ENCODE results near the gene DPH7. TPM values are rescaled to one million over a fixed set of nuclear protein-coding genes. Genes with fewer than 3 reads are reported as not detected.

Gene DPH7
- total and polyA plus RNA-seq, 5 donors from 2014 or later, result 24.4 to 57.0 (median 31.8) TPM

DNA sequence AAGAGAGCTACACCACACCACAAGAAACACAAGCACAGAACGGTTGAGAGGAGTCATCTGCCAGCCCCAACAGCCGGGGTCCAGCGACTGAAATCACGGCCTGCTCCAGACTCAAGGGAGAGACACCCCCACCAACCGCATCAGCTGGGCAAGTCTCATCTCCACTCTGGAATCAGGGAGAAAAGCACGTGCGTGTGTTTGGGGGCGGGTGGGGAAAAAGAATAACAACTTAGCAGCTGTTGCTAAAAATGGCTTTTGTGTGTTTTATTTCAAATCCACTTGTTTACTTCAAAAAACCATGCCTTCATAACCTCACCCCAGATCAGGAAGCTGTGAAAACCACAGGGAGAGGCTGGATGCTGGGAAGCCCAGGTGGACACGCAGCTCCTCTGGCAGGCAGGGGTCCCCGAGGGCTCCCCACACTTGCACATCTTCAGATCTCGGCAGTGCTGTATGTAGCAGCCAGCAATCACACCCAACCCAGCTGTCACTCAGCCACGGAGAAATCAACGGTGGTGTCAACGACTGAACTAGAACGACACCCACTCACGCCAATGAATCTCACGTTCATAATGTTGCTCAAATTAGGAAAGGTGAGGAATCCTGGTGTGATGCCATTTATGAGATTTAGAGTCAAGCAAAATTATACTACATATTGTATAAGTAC is 47.5 kb downstream of the DPH7 start:
- Histone ChIP-seq H3K4me3 (ENCODE audit: low read depth, low read length) (no peak overlapping the region), H3K27me3 (ENCODE audit: control insufficient read depth, insufficient read depth, low read length) (no peaks in the 10 kb centered on the region), H3K4me1 (ENCODE audit: control insufficient read depth, insufficient read depth, low read length, poor library complexity, severe bottlenecking) (no peaks in the 10 kb centered on the region), H3K36me3 (ENCODE audit: control insufficient read depth, insufficient read depth, low read length) (no peaks in the 10 kb centered on the region), H3K27ac (ENCODE audit: insufficient read depth, low read length, poor library complexity, severe bottlenecking) (no peak overlapping the region), H3K9me3 (ENCODE audit: control insufficient read depth in 2 of 2, low read length in 2 of 2) (no peaks in the 10 kb centered on the region)
- H3K4me1 Mint-ChIP-seq, result peaks cover 6 to 11% (median 7%) of the 10 kb centered on the region in 4 donors
- H3K9me3 Mint-ChIP-seq, result peaks cover 0 to 5% (median 0%) of the 10 kb centered on the region in 7 donors
- no peaks in the 10 kb centered on the region for H3K27me3 Mint-ChIP-seq
- DNase-seq (no peak), ATAC-seq (ENCODE audit: low read depth in 2 of 2) (no peak)
- H3K27ac Mint-ChIP-seq, result peak overlapping the region in 1 of 3 donors; percentile 31
- no peaks in the 10 kb centered on the region for H3K36me3 Mint-ChIP-seq
- no peak overlapping the region for H3K4me3 Mint-ChIP-seq

- Mint-ChIP-seq H3K9me3 (peaks cover 0 to 1% (median 0%) of the 10 kb centered on the region in 7 donors), H3K36me3 (no peaks in the 10 kb centered on the region), H3K4me3 (no peak overlapping the region), H3K27me3 (no peaks in the 10 kb centered on the region), H3K27ac (peak overlapping the region in 1 of 3 donors; percentile 60), H3K4me1 (peaks cover 5 to 11% (median 7%) of the 10 kb centered on the region in 4 donors)
- DNase-seq (no peak), ATAC-seq (ENCODE audit: low read depth in 2 of 2) (no peak)
- Histone ChIP-seq H3K4me3 (ENCODE audit: low read depth, low read length) (no peak overlapping the region), H3K27me3 (ENCODE audit: control insufficient read depth, insufficient read depth, low read length) (no peaks in the 10 kb centered on the region), H3K9me3 (ENCODE audit: control insufficient read depth in 2 of 2, low read length in 2 of 2) (no peaks in the 10 kb centered on the region), H3K36me3 (ENCODE audit: control insufficient read depth, insufficient read depth, low read length) (no peaks in the 10 kb centered on the region), H3K4me1 (ENCODE audit: control insufficient read depth, insufficient read depth, low read length, poor library complexity, severe bottlenecking) (no peaks in the 10 kb centered on the region), H3K27ac (ENCODE audit: insufficient read depth, low read length, poor library complexity, severe bottlenecking) (no peak overlapping the region)
Observed at GRCh38 chr9:137530331-137530730, 48.4 kb downstream of the DPH7 start.

GRCh38 chr9:137524981-137525317 is 53.8 kb downstream of the DPH7 start:
- Histone ChIP-seq H3K36me3 (ENCODE audit: control insufficient read depth, insufficient read depth, low read length) (no peaks in the 10 kb centered on the region), H3K4me3 (ENCODE audit: low read depth, low read length) (no peak overlapping the region), H3K9me3 (ENCODE audit: control insufficient read depth in 2 of 2, low read length in 2 of 2) (no peaks in the 10 kb centered on the region), H3K27me3 (ENCODE audit: control insufficient read depth, insufficient read depth, low read length) (no peaks in the 10 kb centered on the region), H3K4me1 (ENCODE audit: control insufficient read depth, insufficient read depth, low read length, poor library complexity, severe bottlenecking) (no peaks in the 10 kb centered on the region), H3K27ac (ENCODE audit: insufficient read depth, low read length, poor library complexity, severe bottlenecking) (no peak overlapping the region)
- Mint-ChIP-seq H3K4me3 (no peak overlapping the region), H3K27me3 (no peaks in the 10 kb centered on the region), H3K4me1 (peaks cover 0 to 11% (median 0%) of the 10 kb centered on the region in 4 donors), H3K36me3 (no peaks in the 10 kb centered on the region), H3K9me3 (no peaks in the 10 kb centered on the region), H3K27ac (peak overlapping the region in 1 of 3 donors; percentile 26)
- DNase-seq (no peak), ATAC-seq (ENCODE audit: low read depth in 2 of 2) (no peak)

DNA sequence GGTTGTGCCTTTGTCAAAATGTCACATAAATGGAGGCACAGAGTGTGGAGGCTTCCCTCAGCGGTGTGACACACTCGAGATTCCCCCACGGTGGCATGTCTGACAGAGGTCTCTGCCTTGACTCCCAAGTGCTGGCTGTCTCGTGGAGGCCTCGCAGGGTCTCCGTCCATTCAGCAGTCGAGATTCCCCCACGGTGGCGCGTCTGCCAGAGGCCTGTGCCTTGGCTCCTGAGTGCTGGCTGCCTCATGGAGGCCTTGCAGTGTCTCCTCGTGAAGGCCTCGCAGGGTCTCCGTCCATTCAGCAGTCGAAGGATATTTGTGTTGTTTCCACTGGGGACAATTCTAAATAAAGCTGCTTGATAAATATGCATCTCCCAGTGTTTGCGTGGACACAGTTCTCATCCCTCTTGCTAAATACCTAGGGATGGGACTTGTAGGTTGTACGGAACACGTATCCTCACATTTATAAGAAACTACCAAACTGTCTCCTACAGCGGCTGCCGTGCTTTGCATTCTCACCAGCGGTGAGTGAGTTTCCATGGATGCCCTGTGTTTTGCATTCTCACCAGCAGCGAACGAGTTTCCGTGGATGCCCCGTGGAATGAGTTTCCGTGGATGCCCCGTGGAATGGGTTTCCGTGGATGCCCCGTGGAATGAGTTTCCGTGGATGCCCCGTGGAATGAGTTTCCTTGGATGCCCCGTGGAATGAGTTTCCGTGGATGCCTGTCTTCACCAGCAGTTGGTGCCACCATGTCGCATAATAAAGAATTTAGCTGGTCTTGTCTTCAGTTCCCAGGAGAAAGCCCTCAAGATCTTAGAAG is 54.4 kb downstream of the DPH7 start:
- H3K4me1 Mint-ChIP-seq, result peaks cover 0 to 11% (median 0%) of the 10 kb centered on the region in 4 donors
- Histone ChIP-seq H3K27ac (ENCODE audit: insufficient read depth, low read length, poor library complexity, severe bottlenecking) (no peak overlapping the region), H3K36me3 (ENCODE audit: control insufficient read depth, insufficient read depth, low read length) (no peaks in the 10 kb centered on the region), H3K4me1 (ENCODE audit: control insufficient read depth, insufficient read depth, low read length, poor library complexity, severe bottlenecking) (no peaks in the 10 kb centered on the region), H3K4me3 (ENCODE audit: low read depth, low read length) (no peak overlapping the region), H3K27me3 (ENCODE audit: control insufficient read depth, insufficient read depth, low read length) (no peaks in the 10 kb centered on the region), H3K9me3 (ENCODE audit: control insufficient read depth in 2 of 2, low read length in 2 of 2) (no peaks in the 10 kb centered on the region)
- no peaks in the 10 kb centered on the region for H3K36me3 Mint-ChIP-seq
- ATAC-seq (ENCODE audit: low read depth in 2 of 2) (no peak), DNase-seq (no peak)
- H3K4me3 Mint-ChIP-seq, result no peak overlapping the region
- no peaks in the 10 kb centered on the region for H3K27me3 Mint-ChIP-seq
- H3K27ac Mint-ChIP-seq, result no peak overlapping the region
- no peaks in the 10 kb centered on the region for H3K9me3 Mint-ChIP-seq

- ATAC-seq (ENCODE audit: low read depth in 2 of 2) (no peak), DNase-seq (no peak)
- H3K9me3 ChIP-seq (ENCODE audit: control insufficient read depth in 2 of 2, low read length in 2 of 2), result no peaks in the 10 kb centered on the region
- no peaks in the 10 kb centered on the region for H3K27me3 ChIP-seq (ENCODE audit: control insufficient read depth, insufficient read depth, low read length)
- Mint-ChIP-seq H3K27ac (no peak overlapping the region), H3K9me3 (no peaks in the 10 kb centered on the region), H3K4me1 (peaks cover 0 to 11% (median 0%) of the 10 kb centered on the region in 4 donors), H3K4me3 (no peak overlapping the region), H3K27me3 (no peaks in the 10 kb centered on the region), H3K36me3 (no peaks in the 10 kb centered on the region)
- no peak overlapping the region for H3K27ac ChIP-seq (ENCODE audit: insufficient read depth, low read length, poor library complexity, severe bottlenecking)
- H3K36me3 ChIP-seq (ENCODE audit: control insufficient read depth, insufficient read depth, low read length), result no peaks in the 10 kb centered on the region
- H3K4me1 ChIP-seq (ENCODE audit: control insufficient read depth, insufficient read depth, low read length, poor library complexity, severe bottlenecking), result no peaks in the 10 kb centered on the region
- H3K4me3 ChIP-seq (ENCODE audit: low read depth, low read length), result no peak overlapping the region
Observed at GRCh38 chr9:137522746-137523455, 55.8 kb downstream of the DPH7 start.

DNA sequence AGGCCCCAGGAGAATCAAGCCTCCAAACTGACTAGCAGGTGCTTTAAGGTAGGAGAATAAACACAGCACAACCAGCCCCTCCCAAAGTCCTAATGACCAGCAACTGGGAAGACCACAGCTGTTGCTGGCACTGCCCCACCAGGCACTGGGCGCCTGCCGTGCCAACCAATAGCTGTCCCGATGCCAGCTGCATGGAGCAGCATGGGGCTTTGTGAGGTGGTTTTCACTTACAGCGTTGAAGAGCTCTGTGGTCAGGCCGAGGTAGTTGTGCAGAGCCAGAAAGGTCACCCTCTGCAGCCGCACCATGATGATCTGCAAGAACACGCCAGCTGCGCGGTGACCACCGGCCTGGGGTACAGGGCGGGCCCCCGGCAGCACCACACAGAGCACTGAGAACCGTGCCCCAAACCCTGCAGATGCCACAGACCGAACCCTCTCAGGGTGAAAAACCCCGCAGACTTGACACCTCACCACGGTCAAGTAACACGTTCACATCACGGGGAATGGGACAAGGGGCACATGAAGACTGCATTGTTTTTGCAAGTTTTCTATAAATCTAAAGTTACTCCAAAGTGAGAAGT is 57.2 kb downstream of the DPH7 start:
- Histone ChIP-seq H3K4me3 (ENCODE audit: low read depth, low read length) (no peak overlapping the region), H3K9me3 (ENCODE audit: control insufficient read depth in 2 of 2, low read length in 2 of 2) (no peaks in the 10 kb centered on the region), H3K4me1 (ENCODE audit: control insufficient read depth, insufficient read depth, low read length, poor library complexity, severe bottlenecking) (no peaks in the 10 kb centered on the region), H3K27ac (ENCODE audit: insufficient read depth, low read length, poor library complexity, severe bottlenecking) (no peak overlapping the region), H3K27me3 (ENCODE audit: control insufficient read depth, insufficient read depth, low read length) (no peaks in the 10 kb centered on the region), H3K36me3 (ENCODE audit: control insufficient read depth, insufficient read depth, low read length) (no peaks in the 10 kb centered on the region)
- Mint-ChIP-seq H3K27ac (no peak overlapping the region), H3K4me3 (no peak overlapping the region), H3K4me1 (peaks cover 0 to 11% (median 0%) of the 10 kb centered on the region in 4 donors), H3K27me3 (no peaks in the 10 kb centered on the region), H3K36me3 (no peaks in the 10 kb centered on the region), H3K9me3 (no peaks in the 10 kb centered on the region)
- DNase-seq, result no peak
- no peak for ATAC-seq (ENCODE audit: low read depth in 2 of 2)

GRCh38 chr9:137520614-137521404 is 57.9 kb downstream of the DPH7 start:
- Mint-ChIP-seq H3K27ac (no peak overlapping the region), H3K9me3 (no peaks in the 10 kb centered on the region), H3K36me3 (no peaks in the 10 kb centered on the region), H3K27me3 (no peaks in the 10 kb centered on the region), H3K4me3 (no peak overlapping the region), H3K4me1 (peaks cover 0 to 11% (median 0%) of the 10 kb centered on the region in 4 donors)
- Histone ChIP-seq H3K4me1 (ENCODE audit: control insufficient read depth, insufficient read depth, low read length, poor library complexity, severe bottlenecking) (no peaks in the 10 kb centered on the region), H3K4me3 (ENCODE audit: low read depth, low read length) (no peak overlapping the region), H3K36me3 (ENCODE audit: control insufficient read depth, insufficient read depth, low read length) (no peaks in the 10 kb centered on the region), H3K27me3 (ENCODE audit: control insufficient read depth, insufficient read depth, low read length) (no peaks in the 10 kb centered on the region), H3K9me3 (ENCODE audit: control insufficient read depth in 2 of 2, low read length in 2 of 2) (no peaks in the 10 kb centered on the region), H3K27ac (ENCODE audit: insufficient read depth, low read length, poor library complexity, severe bottlenecking) (no peak overlapping the region)
- ATAC-seq (ENCODE audit: low read depth in 2 of 2) (no peak), DNase-seq (no peak)
